Keratinocyte (primary cell): ENCODE data around the gene BABAM2. TPM values are rescaled to one million over a fixed set of nuclear protein-coding genes. Genes with fewer than 3 reads are reported as not detected.

Experiments
- DNase-seq: peaks from one replicate; pipeline ENCODE4 v3.0.0-alpha.2; 2011; ENCODE audit warnings: low read depth, missing footprints, low spot score
- FAIRE-seq: peaks from 2 replicates; lab custom pipeline; 2011; peaks lifted over from hg19 to GRCh38; lab: Jason Lieb, UNC
- H2AFZ ChIP-seq: 2 replicates; pipeline ENCODE4 v1.6.0; 2012; ENCODE audit warnings: low read length, control low read depth, inconsistent platforms; ENCODE audit not compliant: control insufficient read depth
- H3K27ac ChIP-seq: 2 replicates; pipeline ENCODE4 v1.5.1; 2011; ENCODE audit warnings: low read length; ENCODE audit not compliant: control insufficient read depth, insufficient read depth
- H3K27me3 ChIP-seq: 3 replicates; pipeline ENCODE4 v1.6.0; 2011; ENCODE audit warnings: low read length; ENCODE audit not compliant: control insufficient read depth, insufficient read depth; ENCODE audit errors: extremely low read depth
- H3K36me3 ChIP-seq, 2 experiments: 2 replicates in 1 of 2; 3 replicates in 1 of 2; pipeline ENCODE4 v1.5.1; 2011; ENCODE audit warnings: low read length in 2 of 2, mild to moderate bottlenecking in 1 of 2; ENCODE audit not compliant: control insufficient read depth in 2 of 2, insufficient read depth in 2 of 2; ENCODE audit errors: extremely low read depth in 1 of 2
- H3K4me1 ChIP-seq: 3 replicates; pipeline ENCODE4 v1.5.1; 2011; ENCODE audit warnings: low read length; ENCODE audit not compliant: control insufficient read depth, insufficient read depth; ENCODE audit errors: extremely low read depth
- H3K4me2 ChIP-seq: 3 replicates; pipeline ENCODE4 v1.6.0; 2011; ENCODE audit warnings: low read depth, low read length; ENCODE audit not compliant: control insufficient read depth, insufficient read depth; ENCODE audit errors: extremely low read depth
- H3K4me3 ChIP-seq, 3 experiments: fragments of 200-600 bp in 1 of 3; sonication (generic) in 1 of 3; 2 replicates in 2 of 3; 3 replicates in 1 of 3; pipeline ENCODE4 v1.5.1; 2011 to 2016; ENCODE audit warnings: low read length in 3 of 3, mild to moderate bottlenecking in 3 of 3, control low read depth in 2 of 3, inconsistent platforms in 1 of 3, low read depth in 1 of 3, mixed read lengths in 1 of 3, mixed run types in 1 of 3, moderate library complexity in 1 of 3; ENCODE audit not compliant: control insufficient read depth in 2 of 3, insufficient read depth in 2 of 3; ENCODE audit errors: extremely low read depth in 1 of 3
- H3K79me2 ChIP-seq: 2 replicates; pipeline ENCODE4 v1.6.0; 2012; ENCODE audit warnings: low read length; ENCODE audit not compliant: control insufficient read depth, insufficient read depth
- H3K9ac ChIP-seq: 3 replicates; pipeline ENCODE4 v1.6.0; 2011; ENCODE audit warnings: low read length; ENCODE audit not compliant: control insufficient read depth, insufficient read depth; ENCODE audit errors: extremely low read depth
- H3K9me1 ChIP-seq: 3 replicates; pipeline ENCODE4 v1.6.0; 2011; ENCODE audit warnings: low read length; ENCODE audit not compliant: control insufficient read depth, insufficient read depth; ENCODE audit errors: extremely low read depth
- H3K9me3 ChIP-seq: 2 replicates; pipeline ENCODE4 v1.5.1; 2012; ENCODE audit warnings: low read depth, low read length; ENCODE audit not compliant: control insufficient read depth
- H4K20me1 ChIP-seq: 3 replicates; pipeline ENCODE4 v1.6.0; 2011; ENCODE audit warnings: low read length; ENCODE audit not compliant: control insufficient read depth, insufficient read depth; ENCODE audit errors: extremely low read depth
- CTCF ChIP-seq, 3 experiments: IDR thresholded peaks in 1 of 3; conservative IDR thresholded peaks in 1 of 3; optimal IDR thresholded peaks in 1 of 3; 2 replicates in 2 of 3; 3 replicates in 1 of 3; pipeline versions ENCODE3 to v1.5.1; 2011; ENCODE audit warnings: low read length in 3 of 3, mild to moderate bottlenecking in 3 of 3, moderate library complexity in 2 of 3, control low read depth in 1 of 3, inconsistent platforms in 1 of 3; ENCODE audit not compliant: insufficient read depth in 2 of 3; ENCODE audit errors: extremely low read depth in 1 of 3
- EZH2 ChIP-seq: IDR thresholded peaks from one replicate; pipeline ENCODE4 v1.6.1; 2012; ENCODE audit warnings: inconsistent platforms, mild to moderate bottlenecking, low read length, moderate library complexity
- dilution Hi-C: fragments of 300-500 bp; cut with MboI; formaldehyde crosslinking; loops from one replicate; pipeline ENCODE4 v1.7.0; 2020; ENCODE audit warnings: low sequenced_read_pairs; ENCODE audit not compliant: extremely low pct_ligation_motif_present
- polyA plus RNA-seq, 5 experiments: library from polyadenylated mRNA; depleted of rRNA in 3 of 5; stranded (reverse) in 3 of 5; stranded (forward) in 1 of 5; unstranded in 1 of 5; fragments of >200 nt; gene quantifications; 1 replicate in 1 of 5; 2 replicates in 3 of 5; 3 replicates in 1 of 5; pipeline versions ENCODE4 v1.2.1 to v1.2.3, GENCODE V29; 2011 to 2012; ENCODE audit warnings: missing spikeins in 2 of 5, low read depth in 1 of 5, low replicate concordance in 1 of 5

The BABAM2 gene
- polyA plus RNA-seq, 1 donor (not counting 4 experiments of a cell fraction or from before 2014, with no cell fraction given), result 29.8 TPM

- TF ChIP-seq EZH2 (no peak), CTCF (optimal IDR thresholded peaks at IDR 0.05 in 1 of 3, IDR thresholded peaks at IDR 0.05 in 1 of 3, conservative IDR thresholded peaks at IDR 0.05 in 1 of 3; ENCODE audit: extremely low read depth in 1 of 3, insufficient read depth in 2 of 3, low read length in 3 of 3) (no peak)
- no peaks in the 10 kb centered on the region for H4K20me1 ChIP-seq
- no peaks in the 10 kb centered on the region for H3K9me3 ChIP-seq
- H3K27me3 ChIP-seq, result no peaks in the 10 kb centered on the region
- DNase-seq (no peak), FAIRE-seq (no peak)
- H3K27ac ChIP-seq, result no peak overlapping the region
- peaks cover 9% of the 10 kb centered on the region for H3K4me1 ChIP-seq
- no peaks in the 10 kb centered on the region for H3K79me2 ChIP-seq
- no peaks in the 10 kb centered on the region for H3K36me3 ChIP-seq
- no peak overlapping the region for H3K4me3 ChIP-seq
- no peak overlapping the region for H2AFZ ChIP-seq
- H3K4me2 ChIP-seq, result no peak overlapping the region
- no peaks in the 10 kb centered on the region for H3K9me1 ChIP-seq
- no peak overlapping the region for H3K9ac ChIP-seq
- dilution Hi-C loops, result no loop called here
Measured at GRCh38 chr2:28342081-28342967, 451.8 kb downstream of the BABAM2 start.

- dilution Hi-C loops, result no loop called here
- no peak overlapping the region for H3K4me3 ChIP-seq
- H3K9me3 ChIP-seq, result no peaks in the 10 kb centered on the region
- no peak overlapping the region for H3K27ac ChIP-seq
- FAIRE-seq (no peak), DNase-seq (no peak)
- H3K4me1 ChIP-seq, result peaks cover 5% of the 10 kb centered on the region
- H4K20me1 ChIP-seq, result no peaks in the 10 kb centered on the region
- TF ChIP-seq CTCF (optimal IDR thresholded peaks at IDR 0.05 in 1 of 3, IDR thresholded peaks at IDR 0.05 in 1 of 3, conservative IDR thresholded peaks at IDR 0.05 in 1 of 3; ENCODE audit: extremely low read depth in 1 of 3, insufficient read depth in 2 of 3, low read length in 3 of 3) (no peak), EZH2 (no peak)
- H3K79me2 ChIP-seq, result no peaks in the 10 kb centered on the region
- H3K9ac ChIP-seq, result no peak overlapping the region
- no peaks in the 10 kb centered on the region for H3K36me3 ChIP-seq
- no peaks in the 10 kb centered on the region for H3K27me3 ChIP-seq
- H3K4me2 ChIP-seq, result no peak overlapping the region
- H3K9me1 ChIP-seq, result no peaks in the 10 kb centered on the region
- no peak overlapping the region for H2AFZ ChIP-seq
Measured at GRCh38 chr2:28343184-28343942, 452.8 kb downstream of the BABAM2 start.
